HG03139 (cell line): ENCODE measurements around the gene EGR4.

Experiments
- ATAC-seq: cut with Tn5 transposase; IDR thresholded peaks from one replicate; pipeline ENCODE4 v1.9.1; 2021; ENCODE audit not compliant: unreplicated experiment

The EGR4 gene

GRCh38 chr2:73250872-73251846 lies 42.2 kb downstream of the EGR4 start:
- ATAC-seq: no peak

- ATAC-seq: no peak
Observed at GRCh38 chr2:73249636-73250035, 43.7 kb downstream of the EGR4 start.

- ATAC-seq: no peak
Observed at GRCh38 chr2:73246850-73247249, 46.5 kb downstream of the EGR4 start.

- no peak for ATAC-seq
Observed at GRCh38 chr2:73244580-73244979, 48.8 kb downstream of the EGR4 start.

- ATAC-seq: no peak
Observed at GRCh38 chr2:73243884-73244570, 49.3 kb downstream of the EGR4 start.
